ENCODE measurements around the gene DLK1.

DLK1 gene

GRCh38 chr14:100736269-100737180, 9.8 kb downstream of the DLK1 start:
- no peak for DNase-seq

- no peak for DNase-seq
These were observed 10.8 kb downstream of the DLK1 start for GRCh38 chr14:100737526-100737925.

GRCh38 chr14:100738269-100738691, 11.6 kb downstream of the DLK1 start:
- DNase-seq: no peak

GRCh38 chr14:100738704-100739131, 12.0 kb downstream of the DLK1 start:
- DNase-seq: no peak

GRCh38 chr14:100739306-100739705, 12.6 kb downstream of the DLK1 start:
- DNase-seq: no peak

GRCh38 chr14:100740196-100740825, 13.6 kb downstream of the DLK1 start:
- DNase-seq: no peak

- no peak for DNase-seq
These were observed 14.2 kb downstream of the DLK1 start for GRCh38 chr14:100740929-100741328.

- DNase-seq: no peak
These were observed 15.3 kb downstream of the DLK1 start for GRCh38 chr14:100741966-100742365.

GRCh38 chr14:100746326-100746725, 19.6 kb downstream of the DLK1 start:
- no peak for DNase-seq

- peak; percentile 90 for DNase-seq
These were observed 20.4 kb downstream of the DLK1 start for GRCh38 chr14:100747021-100747586.

- no peak for DNase-seq
These were observed 21.0 kb downstream of the DLK1 start for GRCh38 chr14:100747736-100748135.

GRCh38 chr14:100748403-100748802, 21.7 kb downstream of the DLK1 start:
- DNase-seq: no peak

- DNase-seq: no peak
These were observed 22.3 kb downstream of the DLK1 start for GRCh38 chr14:100748944-100749343.

GRCh38 chr14:100749967-100750597, 23.4 kb downstream of the DLK1 start:
- DNase-seq: no peak

GRCh38 chr14:100750762-100751699, 24.3 kb downstream of the DLK1 start:
- DNase-seq: no peak

GRCh38 chr14:100754020-100754419, 27.3 kb downstream of the DLK1 start:
- DNase-seq: no peak

GRCh38 chr14:100755649-100756048, 29.0 kb downstream of the DLK1 start:
- no peak for DNase-seq

GRCh38 chr14:100761481-100761880, 34.8 kb downstream of the DLK1 start:
- peak; percentile 31 for DNase-seq

- DNase-seq: no peak
These were observed 35.4 kb downstream of the DLK1 start for GRCh38 chr14:100762089-100762515.

- DNase-seq: no peak
These were observed 36.2 kb downstream of the DLK1 start for GRCh38 chr14:100762901-100763300.

- no peak for DNase-seq
These were observed 37.9 kb downstream of the DLK1 start for GRCh38 chr14:100764471-100765115.

- no peak for DNase-seq
These were observed 38.6 kb downstream of the DLK1 start for GRCh38 chr14:100765296-100765695.
